Hematopoietic multipotent progenitor cell treated with erythropoietin and hydrocortisone succinate and interleukin-3 and kit ligand, for 17 days (in vitro differentiated cells): ENCODE data around the gene IFITM2.
A peak's percentile ranks its signal among the peaks of the same experiment; 100 is the strongest.
"Not testable (repeated sequence)": the region's sequence is repeated elsewhere in the genome, so short reads cannot be mapped to it uniquely, and the experiment has no call there.

Experiments used
- DNase-seq: peaks from one replicate; pipeline ENCODE4 v3.0.0-alpha.2; 2015; ENCODE audit warnings: low spot score

IFITM2 gene

DNA sequence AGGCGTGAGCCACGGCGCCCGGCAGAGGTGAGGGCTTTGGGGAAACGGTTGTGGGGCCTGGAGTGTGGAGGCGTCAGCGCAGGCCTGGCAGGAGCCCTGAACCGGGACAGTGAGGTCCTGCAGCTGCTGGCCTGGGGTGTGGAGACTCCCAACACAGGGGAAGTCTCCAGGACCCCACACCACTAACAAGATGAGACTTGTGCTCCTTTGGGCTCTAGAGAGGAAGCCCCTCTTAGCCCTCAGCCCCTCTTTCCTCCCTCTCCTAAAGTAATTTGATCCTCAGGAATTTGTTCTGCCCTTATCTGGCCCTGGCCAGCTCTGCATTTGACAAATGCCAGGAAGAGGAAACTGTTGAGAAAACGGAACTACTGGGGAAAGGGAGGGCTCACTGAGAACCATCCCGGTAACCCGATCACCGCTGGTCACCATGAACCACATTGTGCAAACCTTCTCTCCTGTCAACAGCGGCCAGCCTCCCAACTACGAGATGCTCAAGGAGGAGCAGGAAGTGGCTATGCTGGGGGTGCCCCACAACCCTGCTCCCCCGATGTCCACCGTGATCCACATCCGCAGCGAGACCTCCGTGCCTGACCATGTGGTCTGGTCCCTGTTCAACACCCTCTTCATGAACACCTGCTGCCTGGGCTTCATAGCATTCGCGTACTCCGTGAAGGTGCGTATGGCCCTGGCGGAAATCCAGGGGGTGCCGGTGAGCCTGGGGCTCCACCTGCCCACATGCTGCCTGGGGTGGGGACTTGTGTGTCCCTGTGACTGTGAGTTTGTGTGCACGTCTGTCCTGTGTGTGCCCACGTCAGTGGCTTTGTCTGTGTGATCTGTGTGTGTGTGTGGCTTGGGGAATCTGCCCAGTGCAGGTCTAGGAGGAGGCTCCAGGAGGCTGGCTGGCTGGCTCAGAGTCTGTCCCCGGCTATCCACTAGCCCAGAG, at the start of gene IFITM2:
Gene IFITM2, plus strand, starts transcription at position 51 of the 943 bp plus-strand sequence. Its CDS starts 377 bp downstream, at position 428.
- not testable (repeated sequence) for DNase-seq

DNA sequence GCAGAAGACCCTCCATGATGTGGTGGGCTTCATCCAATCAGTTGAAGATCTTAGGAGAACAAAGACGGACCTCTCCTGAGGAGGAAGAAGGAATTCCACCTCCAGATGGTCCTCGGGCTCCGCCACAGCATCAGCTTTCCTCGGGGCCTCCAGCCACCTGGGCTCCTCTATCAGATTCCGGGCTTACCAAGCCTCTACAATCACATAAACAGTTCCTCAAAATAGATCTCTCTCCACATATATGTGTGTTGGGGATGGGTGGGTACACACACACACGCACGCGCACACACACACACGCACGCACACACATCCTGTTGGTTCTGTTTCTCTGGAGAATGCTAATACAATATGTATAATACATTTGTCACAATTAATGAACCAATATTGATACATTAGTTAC, 48.2 kb upstream of the IFITM2 start:
- DNase-seq, result no peak

- no peak for DNase-seq
These were observed 46.0 kb upstream of the IFITM2 start for GRCh38 chr11:261624-262023.

DNA sequence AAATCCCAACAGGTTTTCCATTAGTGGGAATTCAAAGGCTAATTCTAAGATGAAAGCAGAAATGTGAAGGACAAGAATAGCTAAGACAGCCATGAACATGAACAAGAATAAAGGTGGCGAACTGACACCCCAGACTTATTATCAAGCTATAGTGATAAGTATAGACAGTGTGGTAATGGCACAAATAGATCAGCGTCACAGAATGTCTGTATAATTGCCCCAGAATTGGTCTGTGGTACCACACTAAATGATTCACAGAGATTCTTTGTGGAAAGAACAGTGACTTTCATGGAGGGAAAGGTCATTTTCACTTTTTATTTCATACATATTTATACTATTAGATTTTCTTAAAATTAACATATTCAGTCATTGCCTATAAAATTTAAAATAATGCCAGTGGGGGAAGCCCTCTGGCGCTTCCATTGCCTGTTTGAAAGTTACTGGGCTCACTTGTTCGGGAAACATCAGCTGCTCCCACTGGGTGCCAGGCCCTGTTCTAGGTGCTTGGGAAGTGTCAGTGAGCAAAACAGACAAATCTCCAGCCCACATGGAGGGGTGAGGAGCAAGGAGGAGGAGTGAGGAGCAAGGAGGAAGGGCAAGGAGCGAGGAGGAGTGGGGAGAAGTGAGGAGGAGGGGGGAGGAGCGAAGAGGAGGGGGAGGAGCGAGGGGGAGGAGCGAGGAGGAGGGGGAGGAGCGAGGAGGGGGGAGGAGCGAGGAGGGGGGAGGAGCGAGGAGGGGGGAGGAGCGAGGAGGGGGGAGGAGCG, 40.8 kb upstream of the IFITM2 start:
- peak; percentile 46 for DNase-seq

GRCh38 chr11:267491-267994, 40.1 kb upstream of the IFITM2 start:
- peak; percentile 68 for DNase-seq

- peak; percentile 80 for DNase-seq
These were observed 38.9 kb upstream of the IFITM2 start for GRCh38 chr11:268716-269145.

DNA sequence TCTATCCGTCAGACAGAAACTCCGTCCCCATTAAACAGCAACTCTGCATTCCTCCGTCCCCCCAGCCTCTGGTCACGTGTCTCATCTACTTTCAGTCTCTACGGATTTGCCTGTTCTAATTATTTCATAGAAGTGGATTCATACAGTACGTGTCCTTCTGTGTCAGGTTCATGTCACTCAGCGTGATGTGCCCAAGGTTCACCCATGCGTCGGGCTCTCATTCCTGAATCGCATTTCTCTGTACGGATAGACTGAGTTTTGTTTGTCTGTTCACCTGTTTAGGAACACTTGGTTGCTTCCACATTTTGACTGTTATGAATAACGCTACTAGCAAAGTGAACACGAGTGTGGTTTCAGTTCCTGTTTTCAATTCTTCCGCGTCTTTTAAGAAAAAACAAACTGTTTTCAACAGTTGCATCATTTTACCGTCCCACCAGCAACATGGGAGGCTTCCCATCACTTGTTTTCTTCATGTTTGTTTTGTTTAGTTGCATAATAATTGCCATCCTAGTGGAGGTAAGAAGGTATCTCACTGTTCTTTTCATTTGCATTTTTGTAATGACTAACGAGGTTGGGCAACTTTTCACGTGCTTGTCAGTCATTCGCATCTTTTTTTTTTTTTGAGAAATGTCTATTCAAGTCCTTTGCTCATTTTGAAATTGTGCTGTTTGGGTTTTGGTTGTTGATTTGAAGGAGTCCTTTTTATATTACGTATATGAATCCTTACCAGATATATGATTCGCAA, 38.3 kb upstream of the IFITM2 start:
- DNase-seq, result peak; percentile 62

DNA sequence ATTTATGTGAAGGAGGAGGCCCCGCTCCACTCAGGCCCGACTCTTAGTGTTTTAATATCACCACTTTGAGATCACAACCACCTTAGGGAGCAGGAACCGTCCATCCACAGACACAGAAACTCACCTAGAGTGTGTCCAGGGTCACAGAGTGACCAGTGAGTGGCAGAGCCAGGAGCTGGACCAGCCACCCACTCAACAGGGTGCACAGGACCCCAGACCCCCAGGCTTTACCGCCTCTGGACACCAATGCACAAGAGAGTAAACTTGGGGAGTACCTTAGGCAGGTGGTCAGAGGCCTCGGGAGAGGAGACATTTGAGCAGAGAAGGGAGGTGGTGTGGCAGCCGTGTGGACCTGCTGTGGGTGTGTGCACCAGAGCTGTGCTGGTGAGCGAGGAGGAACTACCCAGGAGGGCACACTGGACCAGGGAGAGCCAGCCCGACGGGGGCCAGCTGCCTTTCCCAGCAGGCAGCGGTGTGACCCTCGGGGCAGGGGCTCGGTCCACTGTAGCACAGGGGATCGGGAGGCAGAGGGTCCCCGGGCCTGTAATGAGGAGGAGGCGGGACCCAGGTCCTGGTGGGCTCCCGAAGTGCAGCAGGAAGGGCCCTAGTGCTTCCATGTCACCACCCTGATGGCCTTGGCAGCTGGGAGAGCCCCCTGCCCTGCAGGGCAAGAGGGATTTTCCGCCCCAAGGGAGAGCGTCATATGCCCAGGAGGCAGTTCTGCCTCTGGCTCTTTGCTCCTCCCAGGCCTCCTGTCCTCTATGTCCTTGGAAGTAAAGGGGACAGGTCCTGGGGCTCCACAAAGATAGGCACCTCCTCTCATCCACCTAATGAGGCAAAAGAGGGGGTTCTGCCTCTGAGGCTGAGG, 36.9 kb upstream of the IFITM2 start:
- no peak for DNase-seq

GRCh38 chr11:271319-271715, 36.3 kb upstream of the IFITM2 start:
- no peak for DNase-seq

- DNase-seq, result no peak
These were observed 35.3 kb upstream of the IFITM2 start for GRCh38 chr11:272195-272930.

DNA sequence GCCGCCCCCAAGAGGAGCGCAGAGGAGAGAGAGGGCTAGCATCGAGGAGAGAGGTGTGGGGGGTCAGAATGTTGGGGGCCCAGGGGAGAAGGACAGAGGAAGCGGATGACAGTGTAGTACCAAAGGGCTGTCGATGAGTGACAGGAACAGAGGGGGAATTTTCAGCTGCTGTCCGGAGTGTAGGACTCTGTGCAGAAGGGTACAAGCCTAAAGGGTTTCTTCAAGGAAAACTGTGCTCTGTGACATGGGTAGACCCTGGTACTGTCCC, 34.8 kb upstream of the IFITM2 start:
- no peak for DNase-seq

- no peak for DNase-seq
These were observed 31.4 kb upstream of the IFITM2 start for GRCh38 chr11:276219-276618.

- DNase-seq, result no peak
These were observed 29.3 kb upstream of the IFITM2 start, which contains the start of gene NLRP6 for GRCh38 chr11:278001-278951. NLRP6 (plus strand) TSS chr11:278407; CDS start chr11:278570, 163 bp downstream.

- no peak for DNase-seq
These were observed 28.3 kb upstream of the IFITM2 start for GRCh38 chr11:279040-279965.

- DNase-seq, result no peak
These were observed 27.5 kb upstream of the IFITM2 start for GRCh38 chr11:279966-280705.

DNA sequence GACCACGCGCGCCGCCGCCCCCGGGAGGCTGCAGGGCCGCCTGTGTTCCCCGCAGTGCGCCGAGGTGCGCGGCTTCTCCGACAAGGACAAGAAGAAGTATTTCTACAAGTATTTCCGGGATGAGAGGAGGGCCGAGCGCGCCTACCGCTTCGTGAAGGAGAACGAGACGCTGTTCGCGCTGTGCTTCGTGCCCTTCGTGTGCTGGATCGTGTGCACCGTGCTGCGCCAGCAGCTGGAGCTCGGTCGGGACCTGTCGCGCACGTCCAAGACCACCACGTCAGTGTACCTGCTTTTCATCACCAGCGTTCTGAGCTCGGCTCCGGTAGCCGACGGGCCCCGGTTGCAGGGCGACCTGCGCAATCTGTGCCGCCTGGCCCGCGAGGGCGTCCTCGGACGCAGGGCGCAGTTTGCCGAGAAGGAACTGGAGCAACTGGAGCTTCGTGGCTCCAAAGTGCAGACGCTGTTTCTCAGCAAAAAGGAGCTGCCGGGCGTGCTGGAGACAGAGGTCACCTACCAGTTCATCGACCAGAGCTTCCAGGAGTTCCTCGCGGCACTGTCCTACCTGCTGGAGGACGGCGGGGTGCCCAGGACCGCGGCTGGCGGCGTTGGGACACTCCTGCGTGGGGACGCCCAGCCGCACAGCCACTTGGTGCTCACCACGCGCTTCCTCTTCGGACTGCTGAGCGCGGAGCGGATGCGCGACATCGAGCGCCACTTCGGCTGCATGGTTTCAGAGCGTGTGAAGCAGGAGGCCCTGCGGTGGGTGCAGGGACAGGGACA, 26.7 kb upstream of the IFITM2 start:
- no peak for DNase-seq
